Stimulated activated CD8-positive, alpha-beta memory T cell treated with anti-CD3 and anti-CD28 coated beads, Interleukin-7, amount 100 ng/mL, for 48 hours (primary cell): Measurements from ENCODE around the gene RBP3.
"Not testable (repeated sequence)": the region's sequence is repeated elsewhere in the genome, so short reads cannot be mapped to it uniquely, and the experiment has no call there.

ENCODE experiments used
- DNase-seq, 2 donors: peaks; one replicate each; pipeline ENCODE4 v3.0.0-alpha.2; 2020; ENCODE audit warnings: low read depth in 1 of 2; ENCODE audit errors: extremely low read depth in 1 of 2

The RBP3 gene

GRCh38 chr10:47370878-47371277 is 22.7 kb downstream of the RBP3 start:
- no peak for DNase-seq

DNA sequence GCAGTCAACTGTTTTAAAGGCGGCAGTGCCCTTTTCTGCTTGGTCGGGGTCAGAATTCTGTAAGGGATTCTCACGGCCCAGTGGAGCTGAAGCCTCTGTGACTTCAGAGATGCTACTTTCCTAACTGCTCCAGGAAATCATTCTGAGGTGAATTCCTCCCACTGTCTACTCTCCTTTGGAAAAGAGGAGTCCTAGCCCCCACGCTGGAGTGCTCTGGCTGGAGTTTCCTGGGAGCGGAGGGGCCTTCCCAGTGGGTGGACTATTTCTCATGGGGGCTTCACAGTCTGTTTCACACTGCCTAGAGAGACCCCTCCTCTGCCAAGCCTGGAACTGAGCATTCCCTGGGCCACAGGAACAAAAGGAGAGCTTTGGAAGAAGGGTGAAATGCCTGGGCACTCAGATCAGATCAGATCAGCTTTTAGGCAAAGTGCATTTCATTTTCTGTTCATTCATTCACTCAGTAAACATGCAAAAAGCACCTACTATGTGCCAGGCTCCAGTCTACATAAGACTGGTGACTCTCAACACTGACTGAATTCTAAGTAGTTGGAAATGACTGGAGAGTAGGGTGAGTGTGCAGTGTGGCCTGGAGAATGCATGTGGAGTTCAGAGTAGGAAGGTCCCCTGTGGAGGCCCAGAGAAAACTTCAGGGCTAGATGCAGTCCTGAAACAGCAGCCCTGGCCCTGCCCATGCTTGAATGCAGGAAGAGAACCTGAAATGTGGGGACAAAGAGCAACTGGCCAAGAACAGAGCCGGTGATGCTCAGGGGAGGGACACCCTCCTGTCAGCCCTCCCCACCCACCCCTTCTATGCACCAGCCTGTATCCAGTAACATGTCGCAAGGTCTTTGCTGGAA is 23.7 kb downstream of the RBP3 start:
- DNase-seq: no peak

GRCh38 chr10:47372726-47373125 is 24.6 kb downstream of the RBP3 start:
- no peak for DNase-seq

DNA sequence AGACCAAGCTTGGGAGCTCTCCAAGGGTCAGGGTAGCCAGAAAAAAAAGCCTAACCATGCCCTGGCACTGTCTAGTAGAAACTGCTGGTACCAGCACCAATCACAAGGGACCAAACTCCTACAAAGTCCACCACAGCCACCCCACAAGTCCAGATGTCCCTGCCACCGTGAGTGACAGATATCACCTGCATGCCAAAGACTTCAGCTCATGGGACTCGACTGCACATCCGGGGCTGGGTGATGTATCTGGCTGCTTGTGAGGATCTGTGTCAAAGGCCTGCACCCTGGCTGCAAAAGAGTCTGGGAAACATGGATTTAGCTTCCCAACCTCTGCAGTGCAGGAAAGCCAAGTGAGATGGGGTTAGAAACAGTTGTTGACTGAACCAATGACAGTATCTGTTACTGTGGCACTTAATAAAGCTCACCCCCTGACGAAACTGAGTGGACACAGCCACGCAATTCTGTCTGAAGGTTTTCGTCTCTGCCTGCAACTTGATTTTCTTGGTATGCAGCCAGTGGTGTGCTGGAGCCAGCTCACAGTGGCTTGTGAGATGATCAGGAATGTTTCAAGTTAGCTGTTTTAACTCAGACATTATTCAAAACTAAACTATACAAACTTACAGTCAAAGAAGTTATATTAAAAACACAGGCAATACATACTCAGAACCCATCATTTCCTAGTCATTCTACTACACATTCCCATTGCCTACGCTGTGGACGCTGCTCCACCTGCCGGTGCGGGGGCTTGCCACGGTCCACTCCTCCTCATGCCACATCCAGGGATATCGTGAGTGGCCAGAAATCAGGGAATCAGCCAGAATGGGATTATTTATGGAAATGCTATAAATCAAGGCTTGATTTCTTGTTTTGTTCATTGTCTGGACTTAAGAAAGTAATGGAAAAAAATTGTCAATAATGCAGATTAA is 26.7 kb downstream of the RBP3 start:
- no peak for DNase-seq

- DNase-seq: no peak
Measured at GRCh38 chr10:47376522-47377220, 28.5 kb downstream of the RBP3 start.

- no peak for DNase-seq
Measured at GRCh38 chr10:47378183-47378510, 30.0 kb downstream of the RBP3 start.

- DNase-seq: no peak
Measured at GRCh38 chr10:47378606-47379444, 30.7 kb downstream of the RBP3 start.

GRCh38 chr10:47379445-47379785 is 31.3 kb downstream of the RBP3 start:
- no peak for DNase-seq

DNA sequence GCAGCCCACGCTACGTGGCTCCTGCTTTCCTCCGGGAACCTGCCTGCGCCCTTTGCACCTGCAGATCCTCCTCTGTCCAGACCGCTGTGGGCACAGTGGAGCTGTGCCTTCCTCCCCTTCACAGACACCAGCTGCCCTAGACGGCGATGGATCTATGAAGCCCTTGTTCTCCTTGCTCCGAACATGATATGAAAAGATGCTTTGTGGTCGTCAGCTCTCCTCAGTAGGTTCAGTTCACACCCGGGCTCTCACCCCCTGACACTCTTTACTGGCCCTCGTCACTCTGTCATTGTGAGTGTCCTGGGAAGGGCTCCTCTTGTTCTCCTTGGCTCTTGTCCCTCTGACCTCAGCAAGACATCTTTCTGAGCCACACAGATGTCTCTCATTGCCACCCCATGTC is 31.7 kb downstream of the RBP3 start:
- no peak for DNase-seq

DNA sequence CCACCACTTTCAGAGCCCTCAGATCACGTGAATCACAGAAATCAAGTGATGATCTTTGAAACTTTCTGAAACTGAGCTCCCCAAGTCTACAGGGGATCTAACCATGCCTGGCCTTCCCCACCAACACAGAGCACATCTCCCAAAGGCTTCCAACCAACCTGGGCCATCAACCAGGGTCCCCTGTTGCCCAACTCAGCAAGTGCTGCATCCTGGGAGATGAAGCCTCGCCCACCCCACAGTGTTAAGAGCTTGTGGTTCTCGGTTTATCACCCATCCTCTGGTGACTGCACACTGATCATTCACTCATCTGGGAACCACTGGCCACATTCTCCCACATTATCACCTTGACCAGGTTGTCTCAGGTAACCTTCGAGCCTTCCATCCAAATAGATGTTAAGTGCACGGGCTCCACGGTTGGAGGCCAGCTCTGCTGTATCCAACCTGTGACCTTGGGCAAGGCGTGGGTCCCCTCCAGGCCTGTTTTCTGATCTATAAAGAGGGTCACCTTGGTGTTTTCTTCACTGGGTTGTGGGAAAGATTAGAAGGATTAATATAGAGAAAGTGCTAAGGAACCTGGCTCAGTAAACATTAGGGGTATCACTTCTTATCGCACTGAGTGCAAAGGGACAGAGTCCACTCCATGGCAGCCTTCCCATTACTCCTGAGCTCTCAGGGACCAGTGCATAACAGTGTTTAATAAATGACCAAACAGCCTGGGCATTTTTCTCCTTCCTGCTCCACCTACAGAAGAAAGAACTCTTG is 32.4 kb downstream of the RBP3 start:
- DNase-seq: no peak

- DNase-seq: no peak
Measured at GRCh38 chr10:47381103-47381395, 32.9 kb downstream of the RBP3 start.

GRCh38 chr10:47381427-47382379 is 33.5 kb downstream of the RBP3 start:
- DNase-seq: no peak

DNA sequence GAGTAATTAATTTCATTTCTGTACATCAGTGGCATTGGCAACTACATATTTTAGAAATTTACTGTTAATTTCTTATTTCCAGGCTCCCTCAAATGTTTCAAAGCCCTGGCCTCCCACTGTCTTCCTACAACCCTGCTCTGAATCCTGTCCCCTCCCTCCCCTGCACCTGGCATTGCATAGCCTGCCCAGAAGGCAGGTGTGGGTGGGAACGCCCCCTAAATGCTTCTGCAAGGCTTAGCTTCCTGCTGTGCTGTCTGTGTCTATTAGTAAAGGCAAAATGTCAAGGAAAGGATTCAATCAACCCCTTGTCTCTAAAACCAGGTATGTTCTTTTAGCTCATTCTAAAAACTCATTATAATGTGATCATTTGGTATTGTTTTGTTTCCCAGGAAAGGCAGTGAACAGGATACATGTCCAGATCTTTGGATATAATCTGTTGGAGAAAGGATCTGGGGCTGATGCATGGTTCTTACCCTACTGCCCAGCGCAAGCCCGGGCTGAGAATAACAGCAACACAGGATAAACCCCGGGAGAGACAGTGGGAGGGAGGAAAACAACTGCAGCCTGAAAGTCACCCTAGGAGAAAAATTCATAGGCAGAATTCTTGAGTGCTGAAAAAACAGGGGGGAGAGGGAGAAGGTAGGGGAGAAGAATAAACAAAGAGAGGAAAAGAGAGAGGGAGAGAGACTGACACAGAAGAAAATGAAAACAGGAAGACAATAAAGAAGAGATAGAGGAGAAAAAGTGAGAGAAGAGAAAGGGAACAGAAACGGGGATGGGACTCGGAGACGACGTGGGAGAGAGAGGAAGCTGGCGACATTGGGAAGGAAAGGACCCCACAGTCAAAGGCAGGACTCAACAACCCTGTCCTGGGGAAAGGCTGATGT is 35.3 kb downstream of the RBP3 start:
- no peak for DNase-seq

- peak; percentile 51 to 53 for DNase-seq
Measured at GRCh38 chr10:47384148-47384921, 36.2 kb downstream of the RBP3 start, which contains the start of gene ZNF488. TSS of gene ZNF488 (minus strand) at chr10:47384293. CDS start at chr10:47368829, 15,464 bp downstream.

DNA sequence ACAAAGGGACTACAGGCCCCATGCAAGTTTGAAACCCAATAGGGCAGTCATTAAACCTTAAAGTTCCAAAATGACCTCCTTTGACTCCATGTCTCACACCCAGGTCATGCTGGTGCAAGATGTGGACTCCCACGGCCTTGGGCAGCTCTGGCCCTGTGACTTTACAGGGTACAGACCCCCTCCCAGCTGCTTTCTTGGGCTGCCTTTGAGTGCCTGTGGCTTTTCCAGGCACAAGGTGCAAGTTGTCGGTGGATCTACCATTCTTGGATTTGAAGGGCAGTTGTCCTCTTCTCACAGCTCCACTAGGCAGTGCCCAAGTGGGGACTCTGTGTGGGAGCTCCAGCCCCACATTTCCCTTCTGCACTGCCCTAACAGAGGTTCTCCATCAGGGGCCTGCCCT is 37.9 kb downstream of the RBP3 start:
- DNase-seq: not testable (repeated sequence)

GRCh38 chr10:47388879-47389278 is 40.7 kb downstream of the RBP3 start:
- no peak for DNase-seq

GRCh38 chr10:47389619-47390018 is 41.5 kb downstream of the RBP3 start:
- DNase-seq: no peak
